Upper lobe of right lung (tissue), 1 donor: ENCODE measurements around the gene ENTPD8. TPM values are rescaled to one million over a fixed set of nuclear protein-coding genes. Genes with fewer than 3 reads are reported as not detected.

ENCODE experiments used
- ATAC-seq: fragments of 200-7000 bp; cut with Tn5 transposase; one replicate; pipeline ENCODE4 v1.9.1; 2020; ENCODE audit warnings: mild to moderate bottlenecking, moderate library complexity
- DNase-seq: peaks from one replicate; pipeline ENCODE4 v3.0.0-alpha.2; 2020
- H3K27ac ChIP-seq: fragments of 200-600 bp; one replicate; pipeline ENCODE4 v1.8.0; 2022
- H3K27me3 ChIP-seq: fragments of 200-600 bp; one replicate; pipeline ENCODE4 v1.8.0; 2022; ENCODE audit warnings: mild to moderate bottlenecking
- H3K36me3 ChIP-seq: fragments of 200-600 bp; one replicate; pipeline ENCODE4 v1.8.0; 2022
- H3K4me1 ChIP-seq: fragments of 200-600 bp; one replicate; pipeline ENCODE4 v1.8.0; 2022
- H3K4me3 ChIP-seq: fragments of 200-600 bp; one replicate; pipeline ENCODE4 v1.8.0; 2022; ENCODE audit warnings: mild to moderate bottlenecking
- H3K9me3 ChIP-seq: fragments of 200-600 bp; one replicate; pipeline ENCODE4 v1.8.0; 2022
- intact Hi-C: fragments of 100-400 bp; cut with DNase I; formaldehyde crosslinking; loops from one replicate; pipeline ENCODE4 v1.11.0; 2022
- total RNA-seq: library from RNA; stranded (reverse); fragmentation: NEBNext Ultra II Directional; extraction: Animal tissue kit (Norgen Biotek cat#: 25700); gene quantifications from one replicate; pipeline ENCODE4 v1.2.1, GENCODE V29; 2021
- TF ChIP-seq, protein P1 (sequence below): fragments of 200-600 bp; IDR thresholded peaks from one replicate; pipeline ENCODE4 v1.8.0; 2022; ENCODE audit warnings: antibody characterized with exemption
- donor health status: DM: no; HTN: yes; CAD: no; lungs with severe emphysema.

The ENTPD8 gene
- total RNA-seq, 1 donor from 2014 or later: not detected

DNA sequence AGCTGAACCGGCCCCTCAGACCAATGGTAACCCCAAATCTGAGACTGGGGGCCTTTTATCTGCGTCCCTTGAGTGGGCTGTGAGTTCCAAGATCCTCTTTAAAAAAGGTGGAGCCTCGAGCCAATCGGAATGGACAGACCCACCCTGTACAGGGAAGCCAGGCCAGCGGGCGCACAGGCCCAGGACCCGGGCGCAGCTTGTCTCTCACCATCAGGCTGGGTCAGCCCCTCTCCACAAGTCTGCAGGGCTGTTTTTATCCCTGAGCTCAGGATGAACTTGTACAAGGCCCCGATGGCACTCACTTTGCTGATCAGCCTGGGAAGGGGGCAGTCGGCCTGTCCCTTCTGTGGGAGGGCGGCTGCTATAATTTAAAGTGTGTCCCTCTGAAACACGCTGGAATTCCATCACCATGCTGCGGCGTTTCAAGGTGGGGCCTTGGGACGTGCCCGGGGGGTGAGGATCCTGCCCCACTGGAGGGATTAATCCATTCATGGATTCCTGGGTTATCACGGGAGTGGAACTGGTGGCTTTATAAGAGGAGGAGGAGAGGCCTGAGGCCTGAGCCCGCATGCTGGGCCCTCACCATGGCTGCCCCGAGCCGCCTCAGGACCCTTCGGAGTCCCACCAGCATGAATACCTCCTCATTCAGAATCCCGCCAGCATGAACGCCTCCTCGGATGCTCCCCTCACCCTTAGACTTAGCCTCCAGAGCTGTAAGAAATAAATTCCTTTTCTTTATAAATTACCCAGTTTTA, 32.3 kb downstream of the ENTPD8 start:
- H3K27me3 ChIP-seq: no peaks in the 10 kb centered on the region
- H3K4me3 ChIP-seq: no peak overlapping the region
- H3K9me3 ChIP-seq: no peaks in the 10 kb centered on the region
- TF ChIP-seq, protein P1, sequence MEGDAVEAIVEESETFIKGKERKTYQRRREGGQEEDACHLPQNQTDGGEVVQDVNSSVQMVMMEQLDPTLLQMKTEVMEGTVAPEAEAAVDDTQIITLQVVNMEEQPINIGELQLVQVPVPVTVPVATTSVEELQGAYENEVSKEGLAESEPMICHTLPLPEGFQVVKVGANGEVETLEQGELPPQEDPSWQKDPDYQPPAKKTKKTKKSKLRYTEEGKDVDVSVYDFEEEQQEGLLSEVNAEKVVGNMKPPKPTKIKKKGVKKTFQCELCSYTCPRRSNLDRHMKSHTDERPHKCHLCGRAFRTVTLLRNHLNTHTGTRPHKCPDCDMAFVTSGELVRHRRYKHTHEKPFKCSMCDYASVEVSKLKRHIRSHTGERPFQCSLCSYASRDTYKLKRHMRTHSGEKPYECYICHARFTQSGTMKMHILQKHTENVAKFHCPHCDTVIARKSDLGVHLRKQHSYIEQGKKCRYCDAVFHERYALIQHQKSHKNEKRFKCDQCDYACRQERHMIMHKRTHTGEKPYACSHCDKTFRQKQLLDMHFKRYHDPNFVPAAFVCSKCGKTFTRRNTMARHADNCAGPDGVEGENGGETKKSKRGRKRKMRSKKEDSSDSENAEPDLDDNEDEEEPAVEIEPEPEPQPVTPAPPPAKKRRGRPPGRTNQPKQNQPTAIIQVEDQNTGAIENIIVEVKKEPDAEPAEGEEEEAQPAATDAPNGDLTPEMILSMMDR: no peak
- intact Hi-C loops: loop anchor here (10.0 kb wide), 1 partner anchor 114 kb away; no protein-coding TSS in a partner anchor
- H3K4me1 ChIP-seq: peaks cover 30% of the 10 kb centered on the region
- DNase-seq: no peak
- no peak for ATAC-seq
- no peak overlapping the region for H3K27ac ChIP-seq
- H3K36me3 ChIP-seq: no peaks in the 10 kb centered on the region

DNA sequence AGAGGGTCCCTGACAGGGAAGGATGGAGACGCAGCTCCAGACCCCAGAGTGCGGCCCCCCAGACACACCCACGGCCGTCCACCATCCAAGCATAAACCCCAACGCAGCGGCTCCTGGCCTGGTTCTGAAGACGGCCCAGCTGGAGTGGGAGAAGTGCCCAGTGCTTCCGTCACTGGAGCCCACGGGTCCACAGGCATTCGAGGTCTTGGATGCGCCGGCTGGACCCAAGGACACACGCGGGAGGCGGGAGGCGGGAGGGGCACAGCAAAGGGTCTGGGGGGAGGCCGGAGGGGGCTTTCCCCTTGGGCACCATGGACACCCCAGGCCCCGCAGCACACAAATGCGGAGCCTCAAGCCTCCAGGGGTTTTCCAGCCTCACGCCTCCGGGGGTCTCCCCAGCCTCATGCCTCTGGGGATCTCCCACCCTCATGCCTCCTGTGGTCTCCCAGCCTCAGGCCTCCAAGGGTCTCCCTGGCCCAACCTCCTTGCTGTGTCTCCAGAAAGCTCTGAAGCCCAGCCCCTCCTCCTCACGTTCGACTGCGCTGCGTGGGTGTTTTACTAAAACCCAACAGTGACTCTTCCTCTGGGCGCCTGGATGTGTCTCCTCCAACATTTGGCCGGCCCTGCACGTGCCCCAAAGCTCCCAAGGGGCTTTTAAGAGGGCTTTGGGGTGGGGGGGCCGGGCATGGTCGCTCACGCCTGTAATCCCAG, 33.4 kb downstream of the ENTPD8 start:
- Histone ChIP-seq H3K36me3 (no peaks in the 10 kb centered on the region), H3K9me3 (no peaks in the 10 kb centered on the region), H3K27ac (no peak overlapping the region), H3K4me1 (peaks cover 30% of the 10 kb centered on the region), H3K27me3 (no peaks in the 10 kb centered on the region), H3K4me3 (no peak overlapping the region)
- ATAC-seq (no peak), DNase-seq (no peak)
- intact Hi-C loops: loop anchor here (10.0 kb wide), 1 partner anchor 113 kb away; no protein-coding TSS in a partner anchor
- TF ChIP-seq, protein P1: no peak

DNA sequence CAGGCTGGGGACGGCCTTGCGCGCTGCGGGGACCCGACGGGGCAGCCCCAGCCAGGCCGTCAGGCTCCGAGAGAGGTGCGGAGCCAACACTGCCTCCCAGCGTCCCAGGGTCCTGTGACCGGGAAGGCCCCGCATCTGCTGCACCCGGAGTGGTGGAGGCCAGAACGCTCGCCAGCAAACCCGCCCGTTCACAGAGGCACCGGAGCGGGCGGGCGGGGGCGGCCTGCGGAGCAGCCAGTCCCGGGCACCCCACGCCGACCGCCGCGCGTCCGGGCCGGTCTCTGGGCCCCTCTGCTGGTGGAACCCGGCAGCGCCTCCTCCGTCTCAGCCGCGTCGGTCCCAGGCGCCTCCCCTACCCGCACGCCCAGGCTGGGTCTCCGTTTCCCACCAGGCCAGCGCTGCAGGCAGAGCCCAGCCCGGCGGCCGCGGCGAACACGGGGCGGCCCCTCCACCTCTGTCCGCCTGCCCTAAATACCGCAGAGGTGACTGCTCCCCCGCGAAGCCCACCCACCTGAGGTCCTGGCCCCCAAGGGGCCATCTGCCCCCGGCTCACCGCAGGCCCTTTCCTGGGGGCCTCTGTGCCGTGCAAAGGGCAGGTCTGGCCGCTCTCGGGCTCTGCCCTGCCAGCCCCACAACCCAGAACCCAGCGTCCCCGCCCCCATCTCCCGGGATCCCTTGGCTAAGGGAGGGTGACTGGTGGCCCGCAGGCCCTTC, 34.1 kb downstream of the ENTPD8 start:
- TF ChIP-seq, protein P1: peak; percentile 71
- Histone ChIP-seq H3K9me3 (no peaks in the 10 kb centered on the region), H3K27ac (peak overlapping the region; percentile 47), H3K36me3 (no peaks in the 10 kb centered on the region), H3K27me3 (no peaks in the 10 kb centered on the region), H3K4me3 (peak overlapping the region; percentile 40), H3K4me1 (peaks cover 24% of the 10 kb centered on the region)
- ATAC-seq: peak; percentile 89
- DNase-seq: peak; percentile 85
- intact Hi-C loops: loop anchor here (10.0 kb wide), 1 partner anchor 112 kb away; no protein-coding TSS in a partner anchor

DNA sequence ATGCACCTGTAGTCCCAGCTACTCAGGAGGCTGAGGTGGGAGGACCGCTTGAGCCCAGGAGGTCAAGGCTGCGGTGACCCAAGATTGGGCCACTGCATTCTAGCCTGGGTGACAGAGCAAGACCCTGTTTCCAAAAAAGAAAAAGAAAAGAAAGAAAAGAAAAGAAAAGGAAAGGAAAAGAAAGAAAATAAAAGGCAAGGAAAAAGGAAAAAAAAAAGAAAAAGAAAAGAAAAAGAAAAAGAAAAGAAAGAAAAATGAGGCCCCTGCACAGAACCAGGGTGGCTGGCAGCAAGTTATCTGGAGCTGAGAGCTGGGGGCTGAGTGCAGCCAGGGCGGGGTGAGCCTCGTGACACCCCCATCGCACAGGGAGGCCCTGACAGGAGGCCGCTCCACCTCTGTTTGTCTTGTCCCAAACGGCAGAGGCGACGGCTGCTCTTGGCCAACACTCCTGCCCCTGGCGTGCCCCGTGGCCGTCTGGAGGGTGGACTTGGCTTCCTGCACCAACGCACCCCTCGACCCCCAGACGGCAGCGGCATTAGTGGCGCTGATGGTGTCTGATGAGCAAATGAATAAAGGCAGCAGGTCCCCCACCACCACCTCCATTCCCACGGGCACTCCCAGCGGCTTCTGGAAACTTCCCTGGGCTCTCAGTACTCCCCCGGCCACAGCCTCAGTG, 34.9 kb downstream of the ENTPD8 start:
- Histone ChIP-seq H3K4me1 (peaks cover 19% of the 10 kb centered on the region), H3K36me3 (no peaks in the 10 kb centered on the region), H3K27ac (no peak overlapping the region), H3K27me3 (no peaks in the 10 kb centered on the region), H3K4me3 (peak overlapping the region; percentile 40), H3K9me3 (no peaks in the 10 kb centered on the region)
- ATAC-seq (no peak), DNase-seq (no peak)
- intact Hi-C loops: loop anchor here (10.0 kb wide), 1 partner anchor 111 kb away; no protein-coding TSS in a partner anchor
- TF ChIP-seq, protein P1: no peak

DNA sequence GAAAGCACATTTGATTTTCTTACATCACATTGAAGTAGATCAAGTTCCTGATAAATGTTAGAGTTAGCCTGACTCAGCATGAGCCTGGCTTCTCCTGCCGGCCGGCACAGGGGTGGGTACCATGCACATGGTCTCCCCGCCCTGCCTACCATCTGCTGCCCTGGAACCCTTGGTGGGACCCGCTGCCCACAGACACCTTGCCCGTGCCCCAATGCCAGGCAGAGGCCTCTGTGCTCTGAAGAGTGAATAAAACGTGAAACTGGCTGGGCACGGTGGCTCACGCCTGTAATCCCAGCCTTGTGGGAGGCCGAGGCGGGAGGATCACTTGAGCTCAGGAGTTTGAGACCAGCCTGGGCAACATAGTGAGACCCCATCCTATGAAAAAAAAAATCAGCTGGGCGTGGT, 35.5 kb downstream of the ENTPD8 start:
- intact Hi-C loops: loop anchor here (10.0 kb wide), 1 partner anchor 111 kb away; no protein-coding TSS in a partner anchor

More for the DNA sequence above, 35.5 kb downstream of the ENTPD8 start:
- Histone ChIP-seq H3K27ac (no peak overlapping the region), H3K27me3 (no peaks in the 10 kb centered on the region), H3K9me3 (no peaks in the 10 kb centered on the region), H3K36me3 (no peaks in the 10 kb centered on the region), H3K4me1 (peaks cover 14% of the 10 kb centered on the region), H3K4me3 (no peak overlapping the region)
- TF ChIP-seq, protein P1: no peak
- ATAC-seq (no peak), DNase-seq (no peak)
